GM19468 (cell line): Measurements from ENCODE around the gene KCNJ12.
"Not testable (repeated sequence)": the region's sequence is repeated elsewhere in the genome, so short reads cannot be mapped to it uniquely, and the experiment has no call there.

Experiments
- ATAC-seq: cut with Tn5 transposase; IDR thresholded peaks from one replicate; pipeline ENCODE4 v1.9.1; 2021; ENCODE audit warnings: mild to moderate bottlenecking, moderate library complexity, moderate number of reproducible peaks; ENCODE audit not compliant: unreplicated experiment; ENCODE audit errors: extremely low read depth

The KCNJ12 gene

GRCh38 chr17:21417349-21417748 lies 41.2 kb downstream of the KCNJ12 start:
- not testable (repeated sequence) for ATAC-seq

DNA sequence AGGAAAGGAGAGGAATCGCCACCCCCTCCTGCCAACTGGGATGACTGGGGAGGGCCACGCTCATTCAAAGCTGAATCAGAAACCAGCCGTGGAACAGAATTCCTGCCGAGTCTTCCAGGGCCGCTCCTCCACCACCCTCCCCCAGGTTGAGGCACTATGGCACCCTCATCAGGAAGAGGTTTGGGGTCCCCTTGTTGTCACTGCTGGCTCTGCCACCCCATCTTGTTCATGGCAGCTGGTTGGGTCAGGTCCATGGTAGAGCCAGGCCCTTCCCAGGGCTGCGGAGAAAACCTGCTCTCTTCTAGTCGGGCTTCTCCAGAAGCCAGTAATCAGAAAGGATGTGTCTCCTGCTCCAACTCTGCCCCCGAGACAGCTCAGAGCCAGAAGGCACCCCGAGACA lies 41.8 kb downstream of the KCNJ12 start:
- no peak for ATAC-seq

DNA sequence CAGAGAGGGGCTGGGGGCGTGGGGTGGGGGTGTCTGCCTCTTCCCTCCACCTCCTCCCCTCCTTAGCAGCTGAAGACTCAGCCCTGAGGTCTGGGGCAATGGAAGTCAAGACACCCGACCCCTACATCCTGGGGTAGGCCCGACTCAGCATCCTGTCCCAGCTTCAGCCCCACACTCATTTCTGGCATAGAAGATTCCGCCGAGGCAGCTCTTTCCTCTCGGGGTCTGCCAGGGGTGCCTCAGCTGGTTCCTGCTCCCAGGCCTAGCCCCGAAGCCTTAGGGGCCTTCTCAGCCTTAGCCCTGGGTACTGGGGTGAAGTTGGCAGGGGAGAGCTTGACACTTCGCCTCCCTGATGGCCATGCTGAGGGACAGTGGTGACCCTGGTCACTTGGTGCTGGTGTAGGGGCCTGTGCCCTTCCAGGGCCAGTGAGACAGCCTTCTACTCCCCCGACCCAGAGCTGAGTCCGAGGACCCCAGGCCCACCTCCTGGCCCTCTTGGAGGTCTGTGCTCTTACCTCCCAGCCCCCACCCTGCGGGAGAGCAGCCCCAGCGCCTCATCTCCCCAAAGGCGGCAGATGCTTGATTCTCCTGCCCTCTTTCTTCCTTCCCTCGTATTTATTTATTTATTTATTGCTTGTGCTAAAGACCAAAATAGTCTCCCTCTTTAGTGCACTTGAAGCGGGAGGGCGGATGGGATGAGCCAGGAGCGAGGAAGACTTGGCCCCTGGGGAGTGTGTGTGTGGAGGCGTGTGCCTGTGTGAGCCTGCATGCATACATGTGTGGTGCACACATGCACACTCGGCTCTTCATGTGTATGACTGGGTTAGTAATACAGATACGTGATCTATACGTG lies 42.5 kb downstream of the KCNJ12 start:
- no peak for ATAC-seq

GRCh38 chr17:21419299-21420239 lies 43.4 kb downstream of the KCNJ12 start:
- no peak for ATAC-seq

- not testable (repeated sequence) for ATAC-seq
These were observed 44.4 kb downstream of the KCNJ12 start for GRCh38 chr17:21420503-21421090.

DNA sequence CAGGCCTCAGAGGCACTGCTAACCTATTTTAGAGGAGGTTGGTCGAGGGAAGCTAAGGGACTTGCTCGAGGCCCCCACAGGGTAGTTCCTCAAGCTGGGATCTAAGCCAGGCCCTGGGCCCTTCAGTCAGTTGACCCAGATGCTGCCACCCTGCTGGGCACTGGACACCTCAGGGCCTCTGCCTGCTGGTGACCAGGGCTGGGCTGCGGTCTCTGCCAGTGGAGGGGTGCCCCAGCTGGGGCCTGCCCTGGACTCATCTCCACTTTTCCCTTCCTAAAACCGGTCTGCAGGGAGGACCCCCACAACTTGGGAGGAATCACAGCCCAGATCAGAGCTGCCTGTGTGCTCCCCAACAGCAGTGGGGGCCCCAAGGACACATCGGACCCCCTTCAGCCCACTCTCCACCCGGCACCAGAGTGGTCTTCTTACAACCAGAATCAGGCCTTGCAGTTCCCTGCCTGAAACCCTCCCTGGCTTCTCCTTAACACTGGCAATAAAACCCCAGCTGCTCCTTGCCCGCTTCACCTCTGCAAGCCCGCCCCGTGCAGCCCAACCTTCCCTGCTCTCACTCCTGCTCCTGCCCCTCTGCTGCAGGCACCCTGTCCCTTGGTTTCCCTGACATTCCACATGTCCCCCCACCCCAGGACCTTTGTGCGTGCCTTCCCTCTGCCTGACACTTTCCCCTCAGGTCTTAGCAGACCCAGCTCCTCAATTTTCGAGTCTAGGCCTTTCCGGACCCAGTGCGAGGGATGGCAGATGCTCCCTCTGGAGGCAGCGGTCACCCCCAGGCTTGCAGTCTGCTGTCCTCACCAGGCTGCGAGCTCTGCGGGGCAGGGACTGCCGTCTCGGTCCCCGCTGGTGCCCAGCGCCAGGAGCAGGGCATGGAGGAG lies 45.5 kb downstream of the KCNJ12 start:
- not testable (repeated sequence) for ATAC-seq

DNA sequence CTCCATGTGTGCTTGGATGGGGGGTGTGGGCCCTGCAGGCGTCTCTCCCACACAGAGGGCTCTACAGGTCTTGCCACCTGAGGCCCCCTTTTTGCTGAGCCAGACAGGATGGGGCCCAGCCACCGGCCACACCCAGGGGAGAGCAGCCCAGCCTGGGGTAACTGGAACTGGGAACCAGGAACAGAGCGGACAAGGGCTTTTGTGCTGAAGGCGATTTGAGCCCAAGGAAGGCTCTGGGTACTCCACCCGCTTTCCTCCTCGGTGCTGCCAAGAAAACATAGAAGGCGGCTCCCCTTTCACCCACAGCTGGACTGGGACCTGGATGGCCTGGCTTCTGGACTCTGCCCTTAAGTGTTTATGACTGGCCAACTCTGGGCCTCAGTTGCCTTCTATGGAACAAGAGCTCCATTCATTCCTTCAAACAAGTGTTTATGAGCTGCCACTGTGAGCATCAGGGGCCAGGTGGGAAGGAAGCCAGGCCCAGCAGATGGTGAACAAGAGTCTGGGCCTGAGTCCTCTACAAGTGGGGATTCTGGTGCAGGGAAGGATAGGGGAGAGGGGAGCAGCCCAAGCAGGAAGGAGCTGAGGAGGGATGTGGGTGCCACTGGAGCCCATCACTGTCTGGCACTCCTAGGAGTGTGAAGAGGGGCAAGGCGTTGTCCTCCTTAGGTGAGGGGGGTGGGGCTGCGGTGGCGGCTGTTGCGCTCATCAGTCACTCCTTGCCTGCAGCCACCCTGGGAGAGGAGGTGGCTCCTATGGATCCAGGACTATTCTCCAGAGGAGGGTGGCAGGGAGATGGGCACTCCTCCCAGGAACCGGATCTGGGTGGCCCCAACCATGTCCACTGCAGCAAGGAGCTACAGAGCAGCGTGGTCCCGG lies 46.4 kb downstream of the KCNJ12 start:
- ATAC-seq, result not testable (repeated sequence)

DNA sequence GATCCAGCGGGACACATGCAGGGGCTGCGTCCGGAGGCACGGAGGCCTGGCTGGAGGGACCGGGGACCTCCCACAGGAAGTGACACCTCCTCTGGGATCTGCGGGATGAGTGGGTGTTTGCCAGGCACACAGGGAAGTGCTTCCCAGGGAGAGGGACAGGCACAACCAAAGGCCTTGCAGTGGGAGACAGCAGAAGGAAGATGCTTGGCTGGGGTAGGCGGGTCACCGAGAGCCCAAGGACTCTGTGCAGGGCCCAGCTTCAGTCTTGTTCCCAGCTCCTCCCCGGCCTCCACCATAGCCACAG lies 47.0 kb downstream of the KCNJ12 start:
- not testable (repeated sequence) for ATAC-seq

DNA sequence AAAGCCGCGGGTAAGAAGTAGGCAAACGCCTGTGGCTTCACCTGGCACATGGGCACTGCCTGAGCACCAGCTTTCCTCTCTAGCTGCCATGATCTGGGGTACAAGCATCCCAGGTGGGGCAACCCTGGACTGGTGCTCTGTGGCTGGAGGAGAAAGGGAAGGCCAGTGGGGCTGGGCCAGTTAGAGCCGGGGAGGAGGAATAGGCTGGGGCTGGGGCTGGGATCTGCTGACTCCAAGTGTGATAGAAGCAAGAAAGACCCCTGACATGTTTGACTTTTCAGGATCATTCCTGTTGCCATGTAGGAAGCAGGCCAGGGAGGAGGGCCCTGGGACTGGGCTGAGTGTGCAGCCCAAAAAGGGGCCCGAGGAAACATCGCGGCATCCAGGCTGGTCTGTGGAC lies 48.5 kb downstream of the KCNJ12 start:
- not testable (repeated sequence) for ATAC-seq

GRCh38 chr17:21425321-21425720 lies 49.2 kb downstream of the KCNJ12 start:
- no peak for ATAC-seq

DNA sequence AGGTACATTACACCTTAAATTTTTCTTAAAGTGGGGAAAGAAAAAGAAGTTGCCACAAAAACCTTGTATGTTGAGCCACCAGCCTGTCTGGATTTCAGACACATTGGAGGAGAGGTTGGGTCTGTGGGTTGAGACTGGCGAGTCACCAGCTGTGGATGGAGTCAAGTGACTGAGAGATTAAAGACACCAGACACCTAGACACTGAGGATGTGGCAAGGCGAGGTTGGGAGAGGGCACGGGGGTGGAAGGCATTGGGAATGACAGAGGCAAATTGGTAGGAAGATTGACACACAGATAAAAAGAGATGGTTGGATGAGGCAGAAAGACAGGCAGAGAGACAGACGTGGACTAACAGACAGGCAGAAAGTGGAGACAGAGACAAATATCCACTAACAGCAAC lies 49.6 kb downstream of the KCNJ12 start:
- ATAC-seq, result no peak

DNA sequence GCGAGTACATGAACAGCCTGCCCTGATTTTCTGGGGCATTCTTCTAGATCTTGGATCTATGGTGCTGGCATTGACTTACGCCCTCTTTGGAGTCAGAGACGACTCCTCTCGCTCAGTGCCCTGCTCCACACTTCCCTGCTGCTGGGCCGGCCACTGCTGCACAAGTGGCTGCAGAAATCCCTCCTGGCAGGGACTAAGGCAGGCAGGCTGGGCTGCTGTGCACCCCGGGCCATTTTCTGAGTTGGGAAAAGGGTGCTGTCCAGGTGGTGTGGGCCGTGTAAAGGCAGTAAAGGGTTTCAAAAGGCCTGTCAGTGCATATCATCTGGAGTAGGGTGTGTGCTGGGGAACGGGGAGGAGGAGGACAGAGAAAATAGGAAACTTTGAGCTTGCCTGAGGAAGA lies 50.1 kb downstream of the KCNJ12 start:
- not testable (repeated sequence) for ATAC-seq

DNA sequence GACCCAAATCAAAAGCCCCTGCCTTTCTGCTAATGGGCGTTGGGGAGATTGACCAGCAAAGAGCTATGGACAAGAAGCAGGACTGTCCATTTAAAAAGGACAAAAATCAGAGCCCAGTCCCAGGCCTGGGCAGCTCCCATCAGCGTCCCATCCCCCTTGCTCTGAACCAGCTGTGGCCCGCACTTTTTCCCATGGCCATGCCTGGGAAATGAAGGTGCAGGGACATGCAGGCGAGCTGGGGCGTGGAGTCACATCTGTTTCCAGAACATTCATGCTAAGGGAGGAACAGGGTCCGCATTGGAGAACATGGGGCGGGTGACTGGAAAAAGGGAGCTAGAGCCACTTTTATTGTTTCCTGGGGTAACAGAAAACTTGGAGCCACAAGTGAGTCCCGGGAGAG lies 50.7 kb downstream of the KCNJ12 start:
- not testable (repeated sequence) for ATAC-seq

DNA sequence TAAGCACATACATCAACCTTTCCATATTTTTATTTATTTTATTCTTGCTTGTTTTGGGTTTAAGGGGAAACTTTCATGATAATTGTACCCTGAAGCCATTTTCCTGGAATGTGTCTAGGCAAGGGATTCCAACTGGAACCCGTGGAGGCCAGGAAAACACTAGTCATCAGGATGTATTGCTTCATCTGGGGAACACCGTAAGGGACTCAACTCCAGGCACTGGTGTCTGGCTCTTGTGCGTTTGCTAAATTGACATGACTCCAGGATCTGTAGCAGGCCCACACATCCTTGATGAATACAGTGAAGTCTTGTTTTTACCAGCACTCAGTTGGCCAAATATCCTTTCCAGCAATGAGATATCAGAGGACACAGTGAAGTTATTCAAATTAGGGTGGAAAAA lies 51.6 kb downstream of the KCNJ12 start:
- not testable (repeated sequence) for ATAC-seq

DNA sequence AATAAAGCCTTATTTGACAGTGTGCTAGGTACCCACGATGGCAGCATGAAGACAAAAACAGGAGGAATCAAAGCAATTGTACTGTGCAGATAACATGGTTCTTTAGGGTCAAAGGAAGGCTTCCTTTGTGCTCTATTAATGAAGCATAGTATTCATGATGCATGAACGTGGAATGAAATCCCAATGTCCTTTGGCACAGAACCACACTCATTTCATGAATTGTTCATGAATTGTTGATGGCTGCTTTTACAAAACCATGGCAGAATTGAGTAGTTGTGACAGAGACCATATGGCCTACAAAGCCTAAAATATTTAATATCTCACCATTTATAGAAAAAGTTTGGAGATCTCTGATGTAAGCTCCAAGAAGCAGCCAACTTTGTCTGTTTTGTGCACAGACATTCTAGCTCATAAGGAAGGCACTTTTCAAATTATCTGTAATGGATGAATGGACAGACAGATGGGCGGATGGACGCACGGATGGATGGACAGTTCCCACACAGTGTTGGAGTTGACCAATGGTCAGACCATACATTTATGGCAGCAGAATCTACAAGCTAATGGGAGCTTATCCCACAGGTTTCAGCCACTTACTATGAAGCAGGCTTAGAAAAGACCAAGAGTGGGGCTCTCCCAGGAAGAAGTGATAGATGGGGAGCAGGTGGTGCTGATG lies 52.7 kb downstream of the KCNJ12 start:
- not testable (repeated sequence) for ATAC-seq

DNA sequence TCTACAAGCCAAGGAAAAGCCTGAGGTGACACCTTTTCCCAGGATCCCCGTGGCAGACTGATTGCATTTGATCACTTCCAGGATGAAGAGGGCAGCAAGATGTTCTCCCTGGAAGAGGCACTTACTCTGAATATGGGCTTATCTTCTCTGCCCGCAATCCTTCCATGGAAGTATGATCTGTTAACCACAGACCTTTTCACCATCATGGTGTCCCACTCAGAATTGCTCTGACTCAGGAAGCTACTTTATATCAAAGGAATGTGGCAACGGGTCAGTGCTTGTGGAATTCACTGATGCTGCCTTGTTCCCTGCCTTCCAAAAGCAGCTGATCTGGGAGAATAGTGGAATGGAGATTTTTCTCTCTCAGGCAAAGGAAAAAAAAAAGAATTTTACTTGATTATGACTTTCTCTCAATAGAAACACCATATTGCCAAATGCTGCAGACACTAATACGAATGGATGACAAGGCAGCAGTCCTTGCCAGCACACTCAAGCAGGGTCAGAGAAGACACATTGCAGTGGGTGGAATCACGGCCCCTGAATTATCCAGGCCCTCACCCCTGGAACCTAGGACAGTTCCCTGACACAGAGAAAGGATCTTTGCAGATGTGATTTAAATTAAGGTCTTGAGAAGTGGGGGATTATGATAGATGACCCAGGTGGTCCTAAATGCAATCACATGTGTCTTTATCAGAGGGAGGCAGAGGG lies 53.9 kb downstream of the KCNJ12 start:
- not testable (repeated sequence) for ATAC-seq

GRCh38 chr17:21433971-21434370 lies 57.8 kb downstream of the KCNJ12 start:
- not testable (repeated sequence) for ATAC-seq

DNA sequence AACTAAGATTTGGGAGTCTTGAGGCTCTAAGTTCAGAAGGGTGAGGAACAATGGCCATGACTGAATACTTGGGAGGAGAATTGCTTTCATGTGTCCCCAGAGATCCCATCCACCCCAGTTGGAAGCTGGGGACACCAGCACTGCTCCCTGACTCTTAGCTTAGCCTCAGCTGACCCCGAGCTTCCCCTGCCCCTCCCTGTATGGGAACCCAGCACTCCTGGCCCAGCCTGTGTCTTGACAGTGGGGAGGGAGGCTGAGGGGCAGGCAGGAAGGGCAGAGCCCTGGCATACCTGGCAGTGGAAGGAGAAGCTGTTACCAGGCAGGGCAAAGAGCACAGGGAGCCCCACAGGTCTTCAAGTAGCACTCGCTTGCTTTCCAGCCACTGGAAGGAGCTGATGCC lies 58.8 kb downstream of the KCNJ12 start:
- ATAC-seq, result not testable (repeated sequence)
